GM12878 (cell line): Measurements from ENCODE around the gene THSD4. TPM values are rescaled to one million over a fixed set of nuclear protein-coding genes. Genes with fewer than 3 reads are reported as not detected.

Experiments
- ASH2L ChIP-seq: fragments of 300-600, 200-600 bp; sonication (generic); IDR thresholded peaks from 2 replicates; pipeline ENCODE4 v1.6.1; 2017; ENCODE audit warnings: low read depth, mild to moderate bottlenecking, borderline replicate concordance
- ETV6 ChIP-seq, 2 experiments: fragments of 450-650 bp in 1 of 2; IDR thresholded peaks in 1 of 2; conservative IDR thresholded peaks in 1 of 2; 2 replicates each; pipeline ENCODE4 v1.6.1; 2014; ENCODE audit warnings: antibody characterized with exemption in 1 of 2, borderline replicate concordance in 1 of 2, low read depth in 1 of 2, mild to moderate bottlenecking in 1 of 2, moderate library complexity in 1 of 2
- HDGF ChIP-seq: fragments of 450-650 bp; IDR thresholded peaks from 2 replicates; pipeline ENCODE4 v1.6.1; 2016; ENCODE audit warnings: antibody characterized with exemption
- KLF5 ChIP-seq: fragments of 450-650 bp; IDR thresholded peaks from 2 replicates; pipeline ENCODE4 v1.6.1; 2014; ENCODE audit warnings: mild to moderate bottlenecking; ENCODE audit not compliant: partially characterized antibody
- YBX1 ChIP-seq: fragments of 450-650 bp; IDR thresholded peaks from 2 replicates; pipeline ENCODE4 v1.6.1; 2016; ENCODE audit warnings: antibody characterized with exemption
- polyA plus RNA-seq, 11 experiments: library from polyadenylated mRNA; depleted of rRNA in 4 of 11; unstranded in 6 of 11; stranded (reverse) in 5 of 11; fragments of >200 nt; fragmentation: Nextera tagmentation in 4 of 11; fragmentation: Illumina TruSeq in 1 of 11; extraction: Ambion mirVana in 4 of 11; extraction: Trizol in 1 of 11; gene quantifications; 1 replicate in 1 of 11; 2 replicates in 10 of 11; pipeline versions ENCODE4 v1.2.1 to v1.2.3, GENCODE V29; 2011 to 2016; ENCODE audit warnings: inconsistent platforms in 2 of 11, missing spikeins in 2 of 11, low read depth in 1 of 11
- total RNA-seq, 4 experiments: library from RNA; depleted of rRNA in 3 of 4; stranded (reverse); fragments of >200 nt in 3 of 4; fragmentation: Illumina TruSeq in 1 of 4; extraction: Trizol in 1 of 4; gene quantifications; 2 replicates each; pipeline versions ENCODE4 v1.2.1 to v1.2.3, GENCODE V29; 2013 to 2021
- TF ChIP-seq, protein P1 (sequence below): fragments of 450-650 bp; IDR thresholded peaks from 2 replicates; pipeline ENCODE4 v1.6.1; 2018; ENCODE audit warnings: mild to moderate bottlenecking, low read depth, moderate library complexity; ENCODE audit not compliant: partially characterized antibody
- TF ChIP-seq, protein P2 (sequence below): fragments of 450-650 bp; IDR thresholded peaks from 2 replicates; pipeline ENCODE4 v1.6.1; 2017; ENCODE audit warnings: mild to moderate bottlenecking, low read depth, inconsistent platforms; ENCODE audit not compliant: poor library complexity, severe bottlenecking

Gene THSD4
- total and polyA plus RNA-seq, 10 of the 15 experiments (the other 5 are each of a cell fraction or from before 2014, with no cell fraction given), result 0.04 to 0.13 (median 0.05) TPM; not detected in 7

DNA sequence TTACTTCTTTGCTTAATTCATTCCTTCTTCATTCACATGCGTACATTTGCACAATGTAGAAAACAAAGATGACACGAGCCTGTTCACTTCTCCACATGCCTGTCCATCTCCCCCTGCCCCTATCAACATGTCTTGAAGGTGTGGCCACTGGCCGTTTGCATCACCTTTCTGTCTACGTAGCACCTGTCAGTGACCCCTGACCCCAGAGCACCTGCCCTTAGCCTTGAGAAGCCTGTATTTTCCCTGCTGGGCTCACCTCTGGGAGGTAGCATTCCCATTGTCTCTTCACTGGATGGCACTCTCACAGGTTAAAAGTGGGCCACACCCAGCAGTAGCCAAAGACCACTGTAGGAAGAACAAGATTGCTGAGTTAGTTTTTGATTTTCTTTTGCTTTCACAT, 234.1 kb downstream of the THSD4 start (continued):
- TF ChIP-seq, protein P1, sequence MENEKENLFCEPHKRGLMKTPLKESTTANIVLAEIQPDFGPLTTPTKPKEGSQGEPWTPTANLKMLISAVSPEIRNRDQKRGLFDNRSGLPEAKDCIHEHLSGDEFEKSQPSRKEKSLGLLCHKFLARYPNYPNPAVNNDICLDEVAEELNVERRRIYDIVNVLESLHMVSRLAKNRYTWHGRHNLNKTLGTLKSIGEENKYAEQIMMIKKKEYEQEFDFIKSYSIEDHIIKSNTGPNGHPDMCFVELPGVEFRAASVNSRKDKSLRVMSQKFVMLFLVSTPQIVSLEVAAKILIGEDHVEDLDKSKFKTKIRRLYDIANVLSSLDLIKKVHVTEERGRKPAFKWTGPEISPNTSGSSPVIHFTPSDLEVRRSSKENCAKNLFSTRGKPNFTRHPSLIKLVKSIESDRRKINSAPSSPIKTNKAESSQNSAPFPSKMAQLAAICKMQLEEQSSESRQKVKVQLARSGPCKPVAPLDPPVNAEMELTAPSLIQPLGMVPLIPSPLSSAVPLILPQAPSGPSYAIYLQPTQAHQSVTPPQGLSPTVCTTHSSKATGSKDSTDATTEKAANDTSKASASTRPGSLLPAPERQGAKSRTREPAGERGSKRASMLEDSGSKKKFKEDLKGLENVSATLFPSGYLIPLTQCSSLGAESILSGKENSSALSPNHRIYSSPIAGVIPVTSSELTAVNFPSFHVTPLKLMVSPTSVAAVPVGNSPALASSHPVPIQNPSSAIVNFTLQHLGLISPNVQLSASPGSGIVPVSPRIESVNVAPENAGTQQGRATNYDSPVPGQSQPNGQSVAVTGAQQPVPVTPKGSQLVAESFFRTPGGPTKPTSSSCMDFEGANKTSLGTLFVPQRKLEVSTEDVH, result no peak
- TF ChIP-seq YBX1 (no peak), KLF5 (no peak), ASH2L (no peak), ETV6 (conservative IDR thresholded peaks at IDR 0.05 in 1 of 2, IDR thresholded peaks at IDR 0.05 in 1 of 2; ENCODE audit: borderline replicate concordance in 1 of 2, low read depth in 1 of 2) (no peak), HDGF (no peak)
- TF ChIP-seq, protein P2, sequence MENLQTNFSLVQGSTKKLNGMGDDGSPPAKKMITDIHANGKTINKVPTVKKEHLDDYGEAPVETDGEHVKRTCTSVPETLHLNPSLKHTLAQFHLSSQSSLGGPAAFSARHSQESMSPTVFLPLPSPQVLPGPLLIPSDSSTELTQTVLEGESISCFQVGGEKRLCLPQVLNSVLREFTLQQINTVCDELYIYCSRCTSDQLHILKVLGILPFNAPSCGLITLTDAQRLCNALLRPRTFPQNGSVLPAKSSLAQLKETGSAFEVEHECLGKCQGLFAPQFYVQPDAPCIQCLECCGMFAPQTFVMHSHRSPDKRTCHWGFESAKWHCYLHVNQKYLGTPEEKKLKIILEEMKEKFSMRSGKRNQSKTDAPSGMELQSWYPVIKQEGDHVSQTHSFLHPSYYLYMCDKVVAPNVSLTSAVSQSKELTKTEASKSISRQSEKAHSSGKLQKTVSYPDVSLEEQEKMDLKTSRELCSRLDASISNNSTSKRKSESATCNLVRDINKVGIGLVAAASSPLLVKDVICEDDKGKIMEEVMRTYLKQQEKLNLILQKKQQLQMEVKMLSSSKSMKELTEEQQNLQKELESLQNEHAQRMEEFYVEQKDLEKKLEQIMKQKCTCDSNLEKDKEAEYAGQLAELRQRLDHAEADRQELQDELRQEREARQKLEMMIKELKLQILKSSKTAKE, result no peak
